ENCODE results near the gene FAM227A. TPM values are rescaled to one million over a fixed set of nuclear protein-coding genes. Genes with fewer than 3 reads are reported as not detected.

FAM227A gene
- total and polyA plus RNA-seq, 2 of the 13 experiments (the other 11 are each of a cell fraction or from before 2014, with no cell fraction given), result 1.0 to 1.5 TPM

DNA sequence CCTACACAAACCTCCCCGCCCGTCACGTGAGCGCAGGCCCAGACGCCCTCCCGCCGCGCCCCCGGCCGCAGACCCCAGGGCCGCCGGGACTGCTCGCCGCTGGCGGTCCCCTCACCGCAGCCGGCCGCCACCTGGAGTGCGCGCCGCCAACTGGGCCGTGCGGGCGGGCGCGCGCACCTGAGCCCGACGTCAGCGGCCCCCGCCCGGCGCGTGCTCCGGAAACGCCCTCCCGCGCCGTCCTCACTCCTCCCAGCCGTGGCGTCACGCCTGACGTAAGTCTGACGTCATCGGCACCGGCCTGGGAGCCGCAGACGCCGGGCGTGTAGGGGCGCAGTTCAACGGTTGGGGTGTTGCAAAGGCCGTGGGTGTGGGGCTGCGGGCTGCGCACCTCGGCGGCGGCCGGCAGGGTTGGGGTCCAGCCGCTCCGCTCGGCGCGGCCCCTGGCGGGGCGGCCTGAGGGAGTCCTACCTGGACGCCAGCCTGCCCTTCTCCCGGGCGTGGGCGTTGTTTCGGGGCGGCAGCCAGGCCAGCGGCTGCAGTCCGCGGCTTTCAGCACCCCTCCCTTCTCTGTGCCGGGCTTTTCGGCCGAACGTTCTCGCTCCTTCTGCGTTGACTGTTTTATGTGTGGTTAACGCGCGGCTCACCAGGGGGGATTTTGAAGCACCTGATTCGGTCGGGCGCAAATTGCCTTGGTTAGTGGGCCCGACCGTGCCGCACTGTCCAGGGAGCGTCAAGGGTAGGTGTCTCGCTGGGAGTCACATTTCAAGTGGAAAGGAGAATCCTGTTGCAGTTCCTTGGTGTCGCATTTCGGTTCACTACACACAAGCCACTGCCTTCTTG is 44.8 kb upstream of the FAM227A start, which contains the start of gene JOSD1 (continued):
- TF ChIP-seq, protein P1, sequence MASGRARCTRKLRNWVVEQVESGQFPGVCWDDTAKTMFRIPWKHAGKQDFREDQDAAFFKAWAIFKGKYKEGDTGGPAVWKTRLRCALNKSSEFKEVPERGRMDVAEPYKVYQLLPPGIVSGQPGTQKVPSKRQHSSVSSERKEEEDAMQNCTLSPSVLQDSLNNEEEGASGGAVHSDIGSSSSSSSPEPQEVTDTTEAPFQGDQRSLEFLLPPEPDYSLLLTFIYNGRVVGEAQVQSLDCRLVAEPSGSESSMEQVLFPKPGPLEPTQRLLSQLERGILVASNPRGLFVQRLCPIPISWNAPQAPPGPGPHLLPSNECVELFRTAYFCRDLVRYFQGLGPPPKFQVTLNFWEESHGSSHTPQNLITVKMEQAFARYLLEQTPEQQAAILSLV (CRISPR knock-in tag; IDR thresholded peaks at IDR 0.05; ENCODE audit: borderline replicate concordance), result no peak
- TF ChIP-seq, protein P2, sequence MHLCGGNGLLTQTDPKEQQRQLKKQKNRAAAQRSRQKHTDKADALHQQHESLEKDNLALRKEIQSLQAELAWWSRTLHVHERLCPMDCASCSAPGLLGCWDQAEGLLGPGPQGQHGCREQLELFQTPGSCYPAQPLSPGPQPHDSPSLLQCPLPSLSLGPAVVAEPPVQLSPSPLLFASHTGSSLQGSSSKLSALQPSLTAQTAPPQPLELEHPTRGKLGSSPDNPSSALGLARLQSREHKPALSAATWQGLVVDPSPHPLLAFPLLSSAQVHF (CRISPR knock-in tag; IDR thresholded peaks at IDR 0.05), result peak; percentile 84; the same call in 1 of the 2 replicates
- TF ChIP-seq SIN3A (IDR thresholded peaks at IDR 0.05; ENCODE audit: borderline replicate concordance, low read depth, low read length) (peak; percentile 88; the same call in 1 of the 2 replicates), SRSF9 (IDR thresholded peaks at IDR 0.05; ENCODE audit: borderline replicate concordance, insufficient read depth, low read depth, low read length, poor library complexity, severe bottlenecking) (no peak), YEATS2 (CRISPR knock-in tag; IDR thresholded peaks at IDR 0.05; ENCODE audit: borderline replicate concordance) (no peak; the same call in 1 of the 2 replicates), ZNF703 (CRISPR knock-in tag; IDR thresholded peaks at IDR 0.05; ENCODE audit: borderline replicate concordance) (no peak), KLF12 (CRISPR knock-in tag; IDR thresholded peaks at IDR 0.05; ENCODE audit: borderline replicate concordance) (peak; percentile 92; the same call in 1 of the 2 replicates), SKI (IDR thresholded peaks at IDR 0.05; ENCODE audit: partially characterized antibody) (peak; percentile 62), ZNF530 (CRISPR knock-in tag; IDR thresholded peaks at IDR 0.05; ENCODE audit: low read depth) (no peak)
- TF ChIP-seq, protein P3, sequence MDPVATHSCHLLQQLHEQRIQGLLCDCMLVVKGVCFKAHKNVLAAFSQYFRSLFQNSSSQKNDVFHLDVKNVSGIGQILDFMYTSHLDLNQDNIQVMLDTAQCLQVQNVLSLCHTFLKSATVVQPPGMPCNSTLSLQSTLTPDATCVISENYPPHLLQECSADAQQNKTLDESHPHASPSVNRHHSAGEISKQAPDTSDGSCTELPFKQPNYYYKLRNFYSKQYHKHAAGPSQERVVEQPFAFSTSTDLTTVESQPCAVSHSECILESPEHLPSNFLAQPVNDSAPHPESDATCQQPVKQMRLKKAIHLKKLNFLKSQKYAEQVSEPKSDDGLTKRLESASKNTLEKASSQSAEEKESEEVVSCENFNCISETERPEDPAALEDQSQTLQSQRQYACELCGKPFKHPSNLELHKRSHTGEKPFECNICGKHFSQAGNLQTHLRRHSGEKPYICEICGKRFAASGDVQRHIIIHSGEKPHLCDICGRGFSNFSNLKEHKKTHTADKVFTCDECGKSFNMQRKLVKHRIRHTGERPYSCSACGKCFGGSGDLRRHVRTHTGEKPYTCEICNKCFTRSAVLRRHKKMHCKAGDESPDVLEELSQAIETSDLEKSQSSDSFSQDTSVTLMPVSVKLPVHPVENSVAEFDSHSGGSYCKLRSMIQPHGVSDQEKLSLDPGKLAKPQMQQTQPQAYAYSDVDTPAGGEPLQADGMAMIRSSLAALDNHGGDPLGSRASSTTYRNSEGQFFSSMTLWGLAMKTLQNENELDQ (CRISPR knock-in tag; IDR thresholded peaks at IDR 0.05; ENCODE audit: borderline replicate concordance), result no peak
- TF ChIP-seq, protein P4, sequence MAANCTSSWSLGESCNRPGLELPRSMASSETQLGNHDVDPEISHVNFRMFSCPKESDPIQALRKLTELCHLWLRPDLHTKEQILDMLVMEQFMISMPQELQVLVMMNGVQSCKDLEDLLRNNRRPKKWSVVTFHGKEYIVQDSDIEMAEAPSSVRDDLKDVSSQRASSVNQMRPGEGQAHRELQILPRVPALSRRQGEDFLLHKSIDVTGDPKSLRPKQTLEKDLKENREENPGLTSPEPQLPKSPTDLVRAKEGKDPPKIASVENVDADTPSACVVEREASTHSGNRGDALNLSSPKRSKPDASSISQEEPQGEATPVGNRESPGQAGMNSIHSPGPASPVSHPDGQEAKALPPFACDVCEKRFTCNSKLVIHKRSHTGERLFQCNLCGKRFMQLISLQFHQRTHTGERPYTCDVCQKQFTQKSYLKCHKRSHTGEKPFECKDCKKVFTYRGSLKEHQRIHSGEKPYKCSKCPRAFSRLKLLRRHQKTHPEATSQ (CRISPR knock-in tag; IDR thresholded peaks at IDR 0.05; ENCODE audit: borderline replicate concordance), result no peak
- TF ChIP-seq, protein P5, sequence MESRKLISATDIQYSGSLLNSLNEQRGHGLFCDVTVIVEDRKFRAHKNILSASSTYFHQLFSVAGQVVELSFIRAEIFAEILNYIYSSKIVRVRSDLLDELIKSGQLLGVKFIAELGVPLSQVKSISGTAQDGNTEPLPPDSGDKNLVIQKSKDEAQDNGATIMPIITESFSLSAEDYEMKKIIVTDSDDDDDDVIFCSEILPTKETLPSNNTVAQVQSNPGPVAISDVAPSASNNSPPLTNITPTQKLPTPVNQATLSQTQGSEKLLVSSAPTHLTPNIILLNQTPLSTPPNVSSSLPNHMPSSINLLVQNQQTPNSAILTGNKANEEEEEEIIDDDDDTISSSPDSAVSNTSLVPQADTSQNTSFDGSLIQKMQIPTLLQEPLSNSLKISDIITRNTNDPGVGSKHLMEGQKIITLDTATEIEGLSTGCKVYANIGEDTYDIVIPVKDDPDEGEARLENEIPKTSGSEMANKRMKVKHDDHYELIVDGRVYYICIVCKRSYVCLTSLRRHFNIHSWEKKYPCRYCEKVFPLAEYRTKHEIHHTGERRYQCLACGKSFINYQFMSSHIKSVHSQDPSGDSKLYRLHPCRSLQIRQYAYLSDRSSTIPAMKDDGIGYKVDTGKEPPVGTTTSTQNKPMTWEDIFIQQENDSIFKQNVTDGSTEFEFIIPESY (CRISPR knock-in tag; IDR thresholded peaks at IDR 0.05), result no peak; the same call in 1 of the 2 replicates
- TF ChIP-seq, protein P6, sequence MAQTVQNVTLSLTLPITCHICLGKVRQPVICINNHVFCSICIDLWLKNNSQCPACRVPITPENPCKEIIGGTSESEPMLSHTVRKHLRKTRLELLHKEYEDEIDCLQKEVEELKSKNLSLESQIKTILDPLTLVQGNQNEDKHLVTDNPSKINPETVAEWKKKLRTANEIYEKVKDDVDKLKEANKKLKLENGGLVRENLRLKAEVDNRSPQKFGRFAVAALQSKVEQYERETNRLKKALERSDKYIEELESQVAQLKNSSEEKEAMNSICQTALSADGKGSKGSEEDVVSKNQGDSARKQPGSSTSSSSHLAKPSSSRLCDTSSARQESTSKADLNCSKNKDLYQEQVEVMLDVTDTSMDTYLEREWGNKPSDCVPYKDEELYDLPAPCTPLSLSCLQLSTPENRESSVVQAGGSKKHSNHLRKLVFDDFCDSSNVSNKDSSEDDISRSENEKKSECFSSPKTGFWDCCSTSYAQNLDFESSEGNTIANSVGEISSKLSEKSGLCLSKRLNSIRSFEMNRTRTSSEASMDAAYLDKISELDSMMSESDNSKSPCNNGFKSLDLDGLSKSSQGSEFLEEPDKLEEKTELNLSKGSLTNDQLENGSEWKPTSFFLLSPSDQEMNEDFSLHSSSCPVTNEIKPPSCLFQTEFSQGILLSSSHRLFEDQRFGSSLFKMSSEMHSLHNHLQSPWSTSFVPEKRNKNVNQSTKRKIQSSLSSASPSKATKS (CRISPR knock-in tag; IDR thresholded peaks at IDR 0.05), result no peak
- TF ChIP-seq, protein P7, sequence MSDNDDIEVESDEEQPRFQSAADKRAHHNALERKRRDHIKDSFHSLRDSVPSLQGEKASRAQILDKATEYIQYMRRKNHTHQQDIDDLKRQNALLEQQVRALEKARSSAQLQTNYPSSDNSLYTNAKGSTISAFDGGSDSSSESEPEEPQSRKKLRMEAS (IDR thresholded peaks at IDR 0.05), result peak; percentile 85
- TF ChIP-seq, protein P8, sequence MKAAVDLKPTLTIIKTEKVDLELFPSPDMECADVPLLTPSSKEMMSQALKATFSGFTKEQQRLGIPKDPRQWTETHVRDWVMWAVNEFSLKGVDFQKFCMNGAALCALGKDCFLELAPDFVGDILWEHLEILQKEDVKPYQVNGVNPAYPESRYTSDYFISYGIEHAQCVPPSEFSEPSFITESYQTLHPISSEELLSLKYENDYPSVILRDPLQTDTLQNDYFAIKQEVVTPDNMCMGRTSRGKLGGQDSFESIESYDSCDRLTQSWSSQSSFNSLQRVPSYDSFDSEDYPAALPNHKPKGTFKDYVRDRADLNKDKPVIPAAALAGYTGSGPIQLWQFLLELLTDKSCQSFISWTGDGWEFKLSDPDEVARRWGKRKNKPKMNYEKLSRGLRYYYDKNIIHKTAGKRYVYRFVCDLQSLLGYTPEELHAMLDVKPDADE (CRISPR knock-in tag; IDR thresholded peaks at IDR 0.05), result no peak

All from HepG2 (cell line).